ENCODE measurements around the gene ARHGDIG. TPM values are rescaled to one million over a fixed set of nuclear protein-coding genes. Genes with fewer than 3 reads are reported as not detected.
A peak's percentile ranks its signal among the peaks of the same experiment; 100 is the strongest.

ARHGDIG gene
- total and polyA plus RNA-seq, 9 of the 15 experiments (the other 6 are each of a cell fraction or from before 2014, with no cell fraction given) = 0.36 to 2.5 (median 0.64) TPM; not detected in 2

- TF ChIP-seq ZMIZ1 (IDR thresholded peaks at IDR 0.05; ENCODE audit: low read depth in 2 of 2, low read length in 2 of 2) = peak in 1 of 2 experiments; percentile 65; a peak in 1 of 4 replicates
- no peak for TF ChIP-seq ASH1L (IDR thresholded peaks at IDR 0.05; ENCODE audit: borderline replicate concordance, low read depth, partially characterized antibody)
- no peak for TF ChIP-seq CBX2 (IDR thresholded peaks at IDR 0.05; ENCODE audit: insufficient read depth, low read length, poor library complexity, severe bottlenecking)
- peak; percentile 89 for TF ChIP-seq ZEB2 (IDR thresholded peaks at IDR 0.05)
- TF ChIP-seq MBD2 (IDR thresholded peaks at IDR 0.05; ENCODE audit: borderline replicate concordance, low read depth) = peak; percentile 50; the same call in 1 of the 2 replicates
- TF ChIP-seq ZNF395 (CRISPR knock-in tag; IDR thresholded peaks at IDR 0.05) = peak; percentile 63; the same call in 1 of the 2 replicates
- TF ChIP-seq GTF3C2 (IDR thresholded peaks at IDR 0.05; ENCODE audit: borderline replicate concordance, extremely low read depth, insufficient read length) = no peak
- TF ChIP-seq HNRNPLL (IDR thresholded peaks at IDR 0.05; ENCODE audit: low read depth, low read length, poor library complexity, severe bottlenecking) = no peak
- no peak for TF ChIP-seq ZNF696 (CRISPR knock-in tag; conservative IDR thresholded peaks at IDR 0.05)
- TF ChIP-seq DNMT1 (IDR thresholded peaks at IDR 0.05) = no peak
- TF ChIP-seq CGGBP1 (CRISPR knock-in tag; IDR thresholded peaks at IDR 0.05) = no peak
- no peak for TF ChIP-seq ZNF124 (CRISPR knock-in tag; IDR thresholded peaks at IDR 0.05)
- TF ChIP-seq XRCC3 (IDR thresholded peaks at IDR 0.05) = no peak
- no peak for TF ChIP-seq SIRT6 (IDR thresholded peaks at IDR 0.05; ENCODE audit: low read depth, low read length)
- no peak for TF ChIP-seq ZNF232 (CRISPR knock-in tag; IDR thresholded peaks at IDR 0.05)
- peak; percentile 89 for TF ChIP-seq MTA3 (IDR thresholded peaks at IDR 0.05; ENCODE audit: borderline replicate concordance)
- TF ChIP-seq ZNF143 (CRISPR knock-in tag; IDR thresholded peaks at IDR 0.05) = no peak
- TF ChIP-seq ZNF785 (CRISPR knock-in tag; IDR thresholded peaks at IDR 0.05) = no peak
- no peak for TF ChIP-seq YBX1 (IDR thresholded peaks at IDR 0.05)
These were observed 44.3 kb downstream of the ARHGDIG start (continued) for GRCh38 chr16:324451-325334.
